ENCODE measurements around the gene ARHGEF1.

The ARHGEF1 gene

GRCh38 chr19:41845051-41845590 lies 37.9 kb upstream of the ARHGEF1 start:
- no peak for TF ChIP-seq CTCF (IDR thresholded peaks at IDR 0.05; ENCODE audit: borderline replicate concordance, control extremely low read depth, extremely low read depth, insufficient read depth, missing control alignments)
- in situ Hi-C loops (cut with MboI; ENCODE audit: low sequenced_read_pairs, unreplicated experiment): no loop called here
- no peak for DNase-seq (ENCODE audit: low spot score)

- in situ Hi-C loops (cut with MboI; ENCODE audit: low sequenced_read_pairs, unreplicated experiment): no loop called here
- TF ChIP-seq CTCF (IDR thresholded peaks at IDR 0.05; ENCODE audit: borderline replicate concordance, control extremely low read depth, extremely low read depth, insufficient read depth, missing control alignments): no peak
- DNase-seq (ENCODE audit: low spot score): no peak
These were observed 35.5 kb upstream of the ARHGEF1 start for GRCh38 chr19:41847351-41848105.

GRCh38 chr19:41848666-41849065 lies 34.3 kb upstream of the ARHGEF1 start:
- DNase-seq (ENCODE audit: low spot score): no peak
- no peak for TF ChIP-seq CTCF (IDR thresholded peaks at IDR 0.05; ENCODE audit: borderline replicate concordance, control extremely low read depth, extremely low read depth, insufficient read depth, missing control alignments)
- in situ Hi-C loops (cut with MboI; ENCODE audit: low sequenced_read_pairs, unreplicated experiment): no loop called here

GRCh38 chr19:41849067-41849466 lies 33.9 kb upstream of the ARHGEF1 start:
- no peak for TF ChIP-seq CTCF (IDR thresholded peaks at IDR 0.05; ENCODE audit: borderline replicate concordance, control extremely low read depth, extremely low read depth, insufficient read depth, missing control alignments)
- DNase-seq (ENCODE audit: low spot score): no peak
- in situ Hi-C loops (cut with MboI; ENCODE audit: low sequenced_read_pairs, unreplicated experiment): no loop called here

- DNase-seq (ENCODE audit: low spot score): no peak
- no peak for TF ChIP-seq CTCF (IDR thresholded peaks at IDR 0.05; ENCODE audit: borderline replicate concordance, control extremely low read depth, extremely low read depth, insufficient read depth, missing control alignments)
- in situ Hi-C loops (cut with MboI; ENCODE audit: low sequenced_read_pairs, unreplicated experiment): no loop called here
These were observed 32.6 kb upstream of the ARHGEF1 start for GRCh38 chr19:41850381-41850780.

GRCh38 chr19:41851456-41851855 lies 31.5 kb upstream of the ARHGEF1 start:
- DNase-seq (ENCODE audit: low spot score): no peak
- in situ Hi-C loops (cut with MboI; ENCODE audit: low sequenced_read_pairs, unreplicated experiment): no loop called here
- no peak for TF ChIP-seq CTCF (IDR thresholded peaks at IDR 0.05; ENCODE audit: borderline replicate concordance, control extremely low read depth, extremely low read depth, insufficient read depth, missing control alignments)

All from GM13976 (cell line).